Panc1 (cell line): ENCODE data around the gene MTUS2. TPM values are rescaled to one million over a fixed set of nuclear protein-coding genes. Genes with fewer than 3 reads are reported as not detected.

Experiments
- ATAC-seq: fragments of 200-7000 bp; cut with Tn5 transposase; 2 replicates; pipeline ENCODE4 v1.9.1; 2020; ENCODE audit warnings: mild to moderate bottlenecking, moderate library complexity
- BruUV-seq: library from RNA; stranded (reverse); fragments of 400-500 nt; replicated peaks from 2 replicates; lab custom pipeline; 2021; lab: Mats Ljungman, UMichigan
- CTCF ChIA-PET: fragments of 300-600 bp; sonication (Branson Sonifier 250); formaldehyde crosslinking; loops from one replicate; lab custom pipeline; 2022; ENCODE audit warnings: antibody characterized with exemption; lab: Charles Lee
- POLR2A ChIA-PET: fragments of 300-600 bp; sonication (Branson Sonifier 250); formaldehyde crosslinking; loops from one replicate; lab custom pipeline; 2022; ENCODE audit warnings: antibody characterized with exemption; lab: Charles Lee
- DNase-seq: peaks from one replicate; pipeline ENCODE4 v3.0.0-alpha.2; 2010; ENCODE audit warnings: low read depth, low spot score
- H3K27ac ChIP-seq: 2 replicates; pipeline ENCODE4 v1.5.1; 2011; ENCODE audit warnings: mild to moderate bottlenecking, low read length, inconsistent platforms
- H3K27me3 ChIP-seq: fragments of 200-500 bp; sonication (Bioruptor generic); 2 replicates; pipeline ENCODE4 v1.6.0; 2014; ENCODE audit warnings: low read length, inconsistent platforms; ENCODE audit not compliant: control insufficient read depth, insufficient read depth
- H3K36me3 ChIP-seq: fragments of 200-500 bp; sonication (Bioruptor generic); 2 replicates; pipeline ENCODE4 v1.5.1; 2014; ENCODE audit warnings: inconsistent platforms, mild to moderate bottlenecking, low read length, moderate library complexity; ENCODE audit not compliant: control insufficient read depth, insufficient read depth
- H3K4me1 ChIP-seq: 2 replicates; pipeline ENCODE4 v1.5.1; 2011; ENCODE audit warnings: inconsistent platforms, mild to moderate bottlenecking, low read length, moderate library complexity; ENCODE audit not compliant: control insufficient read depth, insufficient read depth
- H3K4me3 ChIP-seq, 2 experiments: 2 replicates each; pipeline ENCODE4 v1.5.1; 2011 to 2012; ENCODE audit warnings: low read depth in 2 of 2, low read length in 2 of 2, mild to moderate bottlenecking in 2 of 2, inconsistent platforms in 1 of 2, moderate library complexity in 1 of 2
- H3K9me3 ChIP-seq: fragments of 200-500 bp; sonication (Bioruptor generic); 2 replicates; pipeline ENCODE4 v1.5.1; 2014; ENCODE audit warnings: low read depth, mild to moderate bottlenecking, inconsistent platforms, low read length, moderate library complexity; ENCODE audit not compliant: control insufficient read depth, insufficient read depth
- POLR2AphosphoS5 ChIP-seq: IDR thresholded peaks from 2 replicates; pipeline ENCODE4 v1.6.1; 2012; ENCODE audit warnings: mild to moderate bottlenecking, low read depth, low read length, moderate library complexity
- SIN3A ChIP-seq: IDR thresholded peaks from 2 replicates; pipeline ENCODE4 v1.6.1; 2012; ENCODE audit warnings: low read depth, mild to moderate bottlenecking, low read length, moderate library complexity, borderline replicate concordance; ENCODE audit not compliant: insufficient read depth
- TCF7L2 ChIP-seq: IDR thresholded peaks from 2 replicates; pipeline ENCODE4 v1.6.1; 2011; ENCODE audit warnings: mild to moderate bottlenecking, low read depth, low read length, inconsistent platforms
- in situ Hi-C: cut with HindIII; loops from 2 replicates; pipeline ENCODE4 v1.10.0; 2016; ENCODE audit warnings: low sequenced_read_pairs, low pct_unique_long_range_greater_than_20kb
- intact Hi-C: fragments of 100-400 bp; cut with micrococcal nuclease; formaldehyde crosslinking; loops from one replicate; pipeline ENCODE4 v1.10.0; 2022; ENCODE audit not compliant: unreplicated experiment
- total RNA-seq: library from RNA; stranded (reverse); gene quantifications from one replicate; pipeline ENCODE4 v1.2.1, GENCODE V29; 2021; ENCODE audit not compliant: unreplicated experiment
- TF ChIP-seq, protein P1 (sequence below), 2 experiments: IDR thresholded peaks; 2 replicates each; pipeline ENCODE4 v1.6.1; 2011 to 2012; ENCODE audit warnings: low read depth in 2 of 2, control low read depth in 1 of 2, low read length in 1 of 2, mild to moderate bottlenecking in 1 of 2, moderate library complexity in 1 of 2; ENCODE audit not compliant: insufficient read depth in 1 of 2
- TF ChIP-seq, protein P2 (sequence below): fragments of 450-650 bp; IDR thresholded peaks from 2 replicates; pipeline ENCODE4 v1.5.1; 2017; ENCODE audit warnings: mild to moderate bottlenecking

Gene MTUS2
- total RNA-seq, 1 experiment from 2014 or later = 0.05 TPM

DNA sequence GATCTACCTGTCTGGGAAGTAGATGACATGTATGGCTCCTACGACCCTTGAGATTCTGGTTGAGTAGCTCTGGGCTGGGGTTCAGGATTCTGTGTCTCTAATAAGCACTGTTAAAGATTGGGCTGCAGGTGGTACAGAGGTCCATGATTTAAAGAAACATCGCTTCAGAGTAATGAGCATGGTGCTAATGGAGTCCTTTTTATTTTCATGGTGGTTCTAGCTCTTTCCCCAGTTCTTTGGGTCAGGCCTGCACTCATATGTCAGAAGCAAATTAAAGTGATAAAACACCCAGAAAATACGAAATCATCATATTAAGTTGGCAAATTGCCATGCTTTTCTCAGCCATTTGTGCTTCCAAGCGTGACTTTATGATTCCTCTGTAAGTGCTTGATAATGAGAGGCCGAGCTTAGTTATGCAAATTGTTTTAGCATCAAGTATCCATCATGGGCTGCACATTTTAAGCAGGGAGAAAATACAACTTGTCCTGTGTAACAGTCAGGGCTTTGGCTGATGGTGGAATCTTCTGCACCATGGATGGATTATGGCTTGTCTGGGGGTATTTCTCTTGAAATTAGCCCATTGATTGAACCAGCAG lies 45.1 kb downstream of the MTUS2 start:
- no TSS peak for BruUV-seq
- POLR2A ChIA-PET = no interaction called here

DNA sequence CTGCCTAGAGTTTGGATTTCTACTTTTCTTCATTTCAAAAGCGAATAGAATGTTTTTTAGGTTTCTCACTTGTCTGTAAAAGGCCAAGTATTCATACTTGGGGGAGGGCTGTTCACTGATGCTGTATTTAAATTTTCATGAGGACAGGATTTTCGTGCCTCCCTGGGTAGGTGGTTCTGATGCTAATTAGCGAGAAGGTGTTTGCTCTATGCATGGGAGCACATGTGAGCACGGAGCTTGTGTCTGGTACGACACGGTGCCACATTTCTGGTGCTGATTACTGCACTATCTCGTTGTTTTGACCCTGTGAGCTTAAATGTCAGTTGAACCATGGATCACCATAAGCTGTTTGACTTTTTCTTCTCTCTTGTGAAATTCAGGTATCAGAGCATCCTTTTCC lies 45.8 kb downstream of the MTUS2 start:
- intact Hi-C loops (no loop called here), in situ Hi-C loops (no loop called here)
- Histone ChIP-seq H3K36me3 (no peaks in the 10 kb centered on the region), H3K27me3 (no peaks in the 10 kb centered on the region), H3K4me3 (no peak overlapping the region), H3K27ac (no peak overlapping the region), H3K9me3 (no peaks in the 10 kb centered on the region), H3K4me1 (no peaks in the 10 kb centered on the region)
- ATAC-seq (no peak), DNase-seq (no peak)
- POLR2A ChIA-PET = no interaction called here
- BruUV-seq = no TSS peak
- no peak for TF ChIP-seq SIN3A
- TF ChIP-seq, protein P1, sequence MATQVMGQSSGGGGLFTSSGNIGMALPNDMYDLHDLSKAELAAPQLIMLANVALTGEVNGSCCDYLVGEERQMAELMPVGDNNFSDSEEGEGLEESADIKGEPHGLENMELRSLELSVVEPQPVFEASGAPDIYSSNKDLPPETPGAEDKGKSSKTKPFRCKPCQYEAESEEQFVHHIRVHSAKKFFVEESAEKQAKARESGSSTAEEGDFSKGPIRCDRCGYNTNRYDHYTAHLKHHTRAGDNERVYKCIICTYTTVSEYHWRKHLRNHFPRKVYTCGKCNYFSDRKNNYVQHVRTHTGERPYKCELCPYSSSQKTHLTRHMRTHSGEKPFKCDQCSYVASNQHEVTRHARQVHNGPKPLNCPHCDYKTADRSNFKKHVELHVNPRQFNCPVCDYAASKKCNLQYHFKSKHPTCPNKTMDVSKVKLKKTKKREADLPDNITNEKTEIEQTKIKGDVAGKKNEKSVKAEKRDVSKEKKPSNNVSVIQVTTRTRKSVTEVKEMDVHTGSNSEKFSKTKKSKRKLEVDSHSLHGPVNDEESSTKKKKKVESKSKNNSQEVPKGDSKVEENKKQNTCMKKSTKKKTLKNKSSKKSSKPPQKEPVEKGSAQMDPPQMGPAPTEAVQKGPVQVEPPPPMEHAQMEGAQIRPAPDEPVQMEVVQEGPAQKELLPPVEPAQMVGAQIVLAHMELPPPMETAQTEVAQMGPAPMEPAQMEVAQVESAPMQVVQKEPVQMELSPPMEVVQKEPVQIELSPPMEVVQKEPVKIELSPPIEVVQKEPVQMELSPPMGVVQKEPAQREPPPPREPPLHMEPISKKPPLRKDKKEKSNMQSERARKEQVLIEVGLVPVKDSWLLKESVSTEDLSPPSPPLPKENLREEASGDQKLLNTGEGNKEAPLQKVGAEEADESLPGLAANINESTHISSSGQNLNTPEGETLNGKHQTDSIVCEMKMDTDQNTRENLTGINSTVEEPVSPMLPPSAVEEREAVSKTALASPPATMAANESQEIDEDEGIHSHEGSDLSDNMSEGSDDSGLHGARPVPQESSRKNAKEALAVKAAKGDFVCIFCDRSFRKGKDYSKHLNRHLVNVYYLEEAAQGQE (IDR thresholded peaks at IDR 0.05; ENCODE audit: insufficient read depth in 1 of 2, low read depth in 2 of 2, low read length in 1 of 2) = no peak
- no peak for TF ChIP-seq TCF7L2
- TF ChIP-seq POLR2AphosphoS5 = no peak
- TF ChIP-seq, protein P2, sequence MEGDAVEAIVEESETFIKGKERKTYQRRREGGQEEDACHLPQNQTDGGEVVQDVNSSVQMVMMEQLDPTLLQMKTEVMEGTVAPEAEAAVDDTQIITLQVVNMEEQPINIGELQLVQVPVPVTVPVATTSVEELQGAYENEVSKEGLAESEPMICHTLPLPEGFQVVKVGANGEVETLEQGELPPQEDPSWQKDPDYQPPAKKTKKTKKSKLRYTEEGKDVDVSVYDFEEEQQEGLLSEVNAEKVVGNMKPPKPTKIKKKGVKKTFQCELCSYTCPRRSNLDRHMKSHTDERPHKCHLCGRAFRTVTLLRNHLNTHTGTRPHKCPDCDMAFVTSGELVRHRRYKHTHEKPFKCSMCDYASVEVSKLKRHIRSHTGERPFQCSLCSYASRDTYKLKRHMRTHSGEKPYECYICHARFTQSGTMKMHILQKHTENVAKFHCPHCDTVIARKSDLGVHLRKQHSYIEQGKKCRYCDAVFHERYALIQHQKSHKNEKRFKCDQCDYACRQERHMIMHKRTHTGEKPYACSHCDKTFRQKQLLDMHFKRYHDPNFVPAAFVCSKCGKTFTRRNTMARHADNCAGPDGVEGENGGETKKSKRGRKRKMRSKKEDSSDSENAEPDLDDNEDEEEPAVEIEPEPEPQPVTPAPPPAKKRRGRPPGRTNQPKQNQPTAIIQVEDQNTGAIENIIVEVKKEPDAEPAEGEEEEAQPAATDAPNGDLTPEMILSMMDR = no peak
- CTCF ChIA-PET = no interaction called here

More for the DNA sequence above, 45.1 kb downstream of the MTUS2 start:
- ATAC-seq = no peak
- no peak for TF ChIP-seq POLR2AphosphoS5
- Histone ChIP-seq H3K27me3 (no peaks in the 10 kb centered on the region), H3K4me3 (no peak overlapping the region), H3K4me1 (no peaks in the 10 kb centered on the region), H3K36me3 (no peaks in the 10 kb centered on the region), H3K27ac (no peak overlapping the region), H3K9me3 (no peaks in the 10 kb centered on the region)
- intact Hi-C loops (no loop called here), in situ Hi-C loops (no loop called here)
- CTCF ChIA-PET = no interaction called here
- DNase-seq = no peak

DNA sequence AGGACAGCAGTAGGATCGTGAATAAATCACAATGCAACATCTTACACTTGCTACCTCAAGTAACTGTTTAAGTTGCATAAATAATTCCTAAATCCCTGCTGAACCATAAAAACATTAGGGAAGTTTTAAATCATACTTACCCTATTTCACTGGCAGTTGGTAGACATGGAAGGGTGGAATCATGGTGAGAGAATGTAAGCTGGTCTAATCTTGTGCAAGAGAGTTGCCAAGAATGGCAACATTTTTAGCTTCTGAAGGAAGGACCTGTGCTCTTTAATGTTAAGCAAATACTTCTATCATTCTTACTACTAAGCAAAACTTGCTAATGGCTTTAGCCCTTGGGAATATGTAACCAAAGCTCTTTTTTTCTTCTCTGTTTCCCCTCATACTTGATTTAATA lies 46.8 kb downstream of the MTUS2 start:
- Histone ChIP-seq H3K4me1 (no peaks in the 10 kb centered on the region), H3K9me3 (no peaks in the 10 kb centered on the region), H3K27me3 (no peaks in the 10 kb centered on the region), H3K4me3 (no peak overlapping the region), H3K36me3 (no peaks in the 10 kb centered on the region), H3K27ac (no peak overlapping the region)
- DNase-seq (no peak), ATAC-seq (no peak)
- POLR2A ChIA-PET = no interaction called here
- TF ChIP-seq, protein P1 (IDR thresholded peaks at IDR 0.05; ENCODE audit: insufficient read depth in 1 of 2, low read depth in 2 of 2, low read length in 1 of 2) = no peak
- TF ChIP-seq TCF7L2 (no peak), SIN3A (no peak), POLR2AphosphoS5 (no peak)
- TF ChIP-seq, protein P2 = no peak
- in situ Hi-C loops (no loop called here), intact Hi-C loops (no loop called here)
- CTCF ChIA-PET = no interaction called here
- BruUV-seq = no TSS peak
